GM18508 (cell line): ENCODE data around the gene VWA5A.
"Not testable (repeated sequence)": the region's sequence is repeated elsewhere in the genome, so short reads cannot be mapped to it uniquely, and the experiment has no call there.

Experiments used
- ATAC-seq: cut with Tn5 transposase; IDR thresholded peaks from one replicate; pipeline ENCODE4 v1.9.1; 2021; ENCODE audit warnings: moderate number of reproducible peaks; ENCODE audit not compliant: insufficient read depth, unreplicated experiment

VWA5A gene

DNA sequence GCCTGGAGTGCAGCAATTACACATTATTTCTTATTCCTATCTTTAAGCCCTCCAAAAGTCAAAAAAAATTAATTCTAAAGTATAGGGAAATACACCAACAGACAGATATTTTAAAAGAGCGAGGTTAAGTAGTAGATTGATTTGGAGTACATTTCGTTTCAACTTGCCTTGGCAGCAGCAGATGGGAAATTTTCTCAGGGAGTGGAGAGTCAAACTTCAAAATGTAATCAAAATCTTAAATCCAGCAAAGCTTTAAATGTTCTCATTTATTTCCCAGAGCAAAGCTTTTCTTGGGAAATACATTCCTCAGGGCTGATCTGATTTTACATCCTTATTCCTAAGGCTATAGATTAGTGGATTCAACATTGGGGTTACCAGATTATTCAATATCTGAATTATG is 21.9 kb upstream of the VWA5A start:
- ATAC-seq = no peak

- no peak for ATAC-seq
Observed at GRCh38 chr11:124094731-124095130, 20.5 kb upstream of the VWA5A start.

DNA sequence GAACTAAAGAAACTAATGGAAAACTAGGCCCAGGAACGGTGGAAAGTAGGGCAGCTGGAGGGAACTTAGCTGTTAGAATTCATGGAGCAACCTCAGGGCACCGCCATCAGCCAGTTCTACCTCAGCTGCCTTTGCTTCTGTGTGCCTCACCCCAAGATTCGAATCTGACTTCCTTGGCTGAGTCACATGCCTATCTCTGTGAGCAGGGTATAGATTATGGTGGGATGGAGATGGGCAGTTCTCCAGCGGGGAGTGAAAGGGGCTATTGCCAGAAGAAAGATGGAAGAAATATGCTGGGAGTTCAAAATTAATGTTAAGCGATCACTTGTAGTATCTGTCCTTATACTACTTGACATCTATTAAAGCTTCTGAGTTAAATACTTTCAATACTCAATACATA is 18.9 kb upstream of the VWA5A start:
- no peak for ATAC-seq

DNA sequence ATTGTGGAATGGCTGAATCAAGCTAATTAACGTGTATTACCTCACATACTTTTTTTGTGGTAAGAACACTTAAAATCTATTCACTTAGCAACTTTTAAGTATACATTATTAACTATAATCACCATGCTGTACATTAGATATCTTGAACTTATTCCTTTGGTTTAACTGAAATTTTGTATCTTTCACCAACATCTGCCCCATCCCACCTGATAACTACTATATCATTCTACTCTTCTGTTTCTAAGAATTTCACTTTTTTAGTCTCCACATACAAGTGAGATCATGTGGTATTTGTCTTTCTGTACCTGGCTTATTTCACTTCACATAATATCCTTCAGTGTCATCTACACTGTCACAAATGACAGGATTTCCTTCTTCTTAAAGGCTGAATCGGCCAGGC is 17.1 kb upstream of the VWA5A start:
- ATAC-seq = no peak

GRCh38 chr11:124101737-124102136 is 13.5 kb upstream of the VWA5A start:
- no peak for ATAC-seq

DNA sequence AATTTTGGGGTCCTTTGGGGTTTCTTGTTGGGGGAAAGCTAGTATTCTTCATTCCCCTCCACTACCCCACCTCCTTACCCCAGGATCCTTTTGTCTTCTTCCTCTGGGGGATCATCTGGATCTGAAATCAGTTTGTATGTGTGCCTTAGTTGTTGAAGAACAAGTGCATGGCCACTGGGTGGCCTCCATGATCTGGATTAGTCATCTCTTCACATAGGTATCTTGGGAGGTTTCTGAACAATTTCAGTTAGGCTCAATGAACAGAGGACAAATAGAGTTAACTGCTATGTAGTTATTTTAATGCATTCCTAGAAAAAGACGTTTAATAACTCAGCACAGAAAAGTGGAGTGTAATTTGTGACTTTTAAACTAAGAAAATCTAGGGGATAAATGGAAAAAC is 7.1 kb upstream of the VWA5A start:
- ATAC-seq = no peak

DNA sequence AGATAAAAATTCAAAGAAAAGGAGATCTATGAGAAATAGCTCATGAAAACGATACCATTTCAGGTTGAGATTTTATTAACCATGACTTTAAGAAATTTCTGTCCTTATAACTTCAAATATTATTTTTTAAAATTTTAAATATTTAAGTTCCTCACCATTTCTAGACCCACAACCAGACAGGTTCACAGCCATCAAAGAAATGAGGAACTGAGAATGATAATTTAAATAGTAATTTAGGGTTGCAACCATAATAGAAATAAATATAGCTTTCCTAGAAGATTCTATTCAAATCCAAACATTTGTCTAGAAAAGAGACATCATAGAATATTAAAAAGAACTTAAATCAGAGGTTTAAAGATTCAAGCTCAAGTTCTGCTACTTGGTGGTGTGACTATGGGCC is 5.9 kb upstream of the VWA5A start:
- no peak for ATAC-seq

DNA sequence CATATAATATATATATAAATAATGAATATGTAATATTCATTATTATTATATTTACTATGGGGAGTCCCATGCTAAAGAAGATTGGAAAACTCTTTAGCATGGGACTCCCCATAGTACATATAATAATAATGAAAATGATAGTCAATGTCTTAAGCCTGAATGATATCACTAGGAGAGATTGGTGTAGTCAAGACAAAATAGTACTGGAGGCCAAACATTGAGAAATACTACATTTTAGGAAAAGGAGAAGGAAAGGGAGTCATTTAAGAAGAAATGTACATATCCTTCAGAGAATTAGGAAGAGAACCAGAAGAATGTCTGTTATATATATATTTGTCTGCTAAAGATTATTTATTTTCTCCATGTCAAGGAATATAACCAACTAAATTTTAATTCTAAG is 5.0 kb upstream of the VWA5A start:
- no peak for ATAC-seq

DNA sequence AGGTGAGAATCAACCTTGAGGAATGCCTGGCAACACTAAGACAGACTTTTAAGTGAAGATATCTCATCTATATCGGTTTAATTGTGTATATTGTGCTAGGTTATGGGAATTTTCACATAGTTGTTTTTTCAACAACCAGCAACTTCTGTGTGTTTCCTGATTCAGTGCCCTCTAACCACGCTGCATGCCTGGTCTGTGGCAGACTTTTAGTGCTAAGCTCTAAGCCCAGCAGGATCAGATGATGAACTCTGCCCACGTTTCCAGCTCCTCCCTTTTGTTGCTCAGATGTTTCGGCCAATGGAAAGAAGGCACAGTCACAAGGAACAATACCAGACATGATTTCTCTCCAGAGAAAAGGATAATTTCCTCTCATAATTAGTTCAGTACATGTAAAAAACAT is 1.4 kb upstream of the VWA5A start:
- ATAC-seq = no peak

DNA sequence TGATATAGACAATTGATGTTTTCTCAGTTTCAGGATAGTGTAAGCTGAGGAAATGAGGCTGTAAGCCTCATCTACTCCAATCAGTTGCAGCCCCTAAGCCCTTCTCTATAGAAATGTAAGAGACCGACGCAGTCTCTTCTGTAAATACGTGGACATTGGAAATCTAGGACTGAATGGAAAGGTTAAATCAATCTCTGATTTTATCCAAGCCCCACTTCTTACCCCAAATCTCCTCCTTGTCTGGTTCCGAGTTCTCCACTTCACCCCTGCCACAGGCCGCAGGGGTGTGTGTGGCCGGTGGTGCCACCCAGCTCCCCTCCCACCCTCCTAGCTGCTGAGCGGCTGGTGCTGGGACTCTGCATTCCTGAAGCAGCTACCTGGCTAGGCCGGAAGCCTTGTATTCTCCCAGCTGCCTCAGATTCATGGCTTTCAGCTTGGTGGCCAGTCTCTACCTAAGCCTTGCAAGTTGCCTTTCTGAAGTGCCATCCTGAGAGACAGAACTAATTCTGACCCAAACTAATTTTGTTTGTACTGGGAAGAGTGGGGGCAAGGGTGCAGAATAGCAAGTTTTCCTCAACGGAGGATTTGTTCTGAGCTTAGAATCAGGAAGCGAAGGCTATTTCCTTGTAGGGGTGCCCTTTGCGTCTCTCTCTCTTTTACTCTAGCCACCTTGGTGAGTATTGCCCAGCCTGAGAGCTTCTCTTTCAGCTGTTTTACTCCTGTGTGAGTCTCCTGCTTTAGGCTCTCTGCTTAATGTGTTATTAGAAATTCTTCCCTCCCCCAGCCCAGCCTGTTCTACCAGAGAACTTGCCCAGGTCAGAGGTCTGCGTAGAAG is 749 bp downstream of the VWA5A start:
- ATAC-seq = no peak

- ATAC-seq = no peak
Observed at GRCh38 chr11:124119103-124119502, 3.9 kb downstream of the VWA5A start.

- ATAC-seq = no peak
Observed at GRCh38 chr11:124120891-124121290, 5.6 kb downstream of the VWA5A start.

DNA sequence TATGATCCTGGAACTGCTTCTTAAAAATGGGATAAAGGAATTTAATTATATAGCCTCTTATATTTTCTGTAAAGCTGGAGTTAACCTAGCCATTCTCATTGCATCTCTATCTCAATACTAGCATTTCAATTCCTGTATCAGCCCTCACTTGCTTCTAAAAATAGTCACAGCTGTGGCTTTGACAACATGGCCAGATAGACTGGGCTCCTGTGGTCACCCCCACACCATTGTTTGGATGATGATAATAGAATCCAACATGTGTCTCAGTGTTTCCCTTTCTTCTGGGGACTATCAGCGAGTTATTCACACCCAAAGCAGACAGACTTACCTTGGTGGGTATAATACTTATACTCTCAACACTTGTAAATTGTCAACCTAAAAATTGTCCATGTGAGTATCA is 6.9 kb downstream of the VWA5A start:
- no peak for ATAC-seq

DNA sequence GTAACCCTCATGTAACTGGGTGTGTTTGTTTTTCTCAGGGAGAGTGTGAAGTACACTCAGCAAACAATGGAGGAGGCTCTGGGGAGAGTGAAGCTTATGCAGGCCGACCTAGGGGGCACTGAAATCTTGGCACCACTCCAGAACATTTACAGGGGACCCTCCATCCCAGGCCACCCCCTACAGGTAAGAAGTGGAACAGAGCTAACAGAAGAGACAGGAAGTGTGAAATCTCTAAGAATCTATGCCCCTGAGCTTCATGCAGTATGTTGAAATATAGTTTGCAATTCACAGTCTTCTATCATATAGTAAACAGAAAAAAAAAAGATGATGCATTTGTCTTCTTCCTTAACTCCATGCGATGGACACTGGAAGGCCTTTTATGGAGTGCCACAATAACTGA is 8.4 kb downstream of the VWA5A start:
- no peak for ATAC-seq

DNA sequence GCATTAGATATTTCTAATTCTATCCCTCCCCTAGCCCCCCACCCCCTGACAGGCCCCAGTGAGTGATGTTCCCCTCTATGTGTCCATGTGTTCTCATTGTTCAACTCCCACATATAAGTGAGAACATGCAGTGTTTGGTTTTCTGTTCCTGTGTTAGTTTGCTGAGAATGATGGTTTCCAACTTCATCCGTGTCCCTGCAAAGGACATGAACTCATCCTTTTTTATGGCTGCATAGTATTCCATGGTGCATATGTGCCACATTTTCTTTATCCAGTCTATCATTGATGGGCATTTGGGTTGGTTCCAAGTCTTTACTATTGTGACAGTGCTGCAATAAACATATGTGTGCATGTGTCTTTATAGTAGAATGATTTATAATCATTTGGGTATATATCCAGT is 11.9 kb downstream of the VWA5A start:
- not testable (repeated sequence) for ATAC-seq

- no peak for ATAC-seq
Observed at GRCh38 chr11:124143034-124143433, 27.8 kb downstream of the VWA5A start.

- no peak for ATAC-seq
Observed at GRCh38 chr11:124147951-124148350, 32.7 kb downstream of the VWA5A start.

DNA sequence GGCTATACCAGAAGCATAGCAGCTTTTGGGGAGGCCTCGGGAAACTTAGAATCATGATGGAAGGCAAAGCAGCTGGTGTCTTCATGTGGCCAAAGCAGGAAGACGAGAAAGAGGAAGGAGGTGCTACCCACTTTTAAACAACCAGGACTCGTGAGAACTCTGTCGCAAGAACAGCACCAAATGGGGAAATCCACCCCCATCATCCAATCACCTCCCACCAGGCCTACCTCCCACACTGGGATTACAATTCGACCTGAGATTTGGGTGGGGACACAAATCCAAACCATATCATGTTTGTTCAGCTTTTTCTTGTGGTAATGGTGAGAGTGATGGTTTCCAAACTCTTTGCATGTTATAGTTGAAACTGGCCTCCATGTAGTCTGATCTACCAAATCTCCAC is 35.4 kb downstream of the VWA5A start:
- ATAC-seq = no peak

DNA sequence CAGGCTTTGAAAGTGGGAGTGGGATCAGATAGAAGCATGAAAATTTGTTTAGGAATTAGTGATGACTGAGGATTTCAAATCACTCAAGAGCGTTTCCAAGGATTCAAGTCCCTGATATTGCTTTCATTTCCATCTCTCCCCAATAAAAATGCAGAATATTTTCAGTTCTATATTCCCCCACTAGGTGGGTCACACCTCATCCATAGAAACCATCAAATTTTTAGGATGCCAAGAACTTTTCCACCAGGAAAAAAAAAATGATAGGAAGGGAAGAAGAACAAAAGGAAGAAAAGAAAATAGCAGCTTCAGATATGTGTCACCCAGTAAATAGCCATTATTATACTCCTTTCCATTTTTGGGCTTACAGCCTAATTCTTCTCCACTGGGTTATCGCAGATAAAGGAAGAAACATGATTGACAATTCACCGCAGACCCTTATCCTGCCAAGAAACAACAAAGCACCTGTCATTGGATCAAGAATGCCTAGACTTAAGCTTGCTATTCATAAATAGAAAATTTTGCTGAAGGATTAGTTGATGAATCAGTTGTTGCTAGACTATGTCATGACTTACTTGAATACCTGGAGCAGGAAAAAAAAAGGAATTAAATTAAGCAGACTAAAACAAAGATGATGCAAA is 37.6 kb downstream of the VWA5A start:
- ATAC-seq = no peak

DNA sequence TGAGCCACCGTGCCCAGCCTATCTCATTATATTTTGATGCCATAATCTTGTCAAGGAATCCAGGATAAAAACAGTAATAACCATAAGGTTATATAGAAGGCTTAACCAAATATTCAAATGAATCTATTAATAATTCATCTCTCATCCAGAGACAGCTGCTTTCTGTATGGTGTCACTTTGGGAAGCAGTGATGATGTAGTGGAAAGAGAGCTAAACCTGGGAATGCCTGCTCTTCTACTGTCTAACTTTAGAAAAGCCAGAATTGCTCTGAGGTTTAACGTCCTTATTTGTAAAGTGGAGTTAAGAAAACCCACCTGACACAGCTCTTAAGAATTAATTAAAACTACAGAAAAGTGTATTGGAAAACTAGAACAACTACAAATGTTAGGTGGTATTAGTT is 38.6 kb downstream of the VWA5A start:
- ATAC-seq = no peak

DNA sequence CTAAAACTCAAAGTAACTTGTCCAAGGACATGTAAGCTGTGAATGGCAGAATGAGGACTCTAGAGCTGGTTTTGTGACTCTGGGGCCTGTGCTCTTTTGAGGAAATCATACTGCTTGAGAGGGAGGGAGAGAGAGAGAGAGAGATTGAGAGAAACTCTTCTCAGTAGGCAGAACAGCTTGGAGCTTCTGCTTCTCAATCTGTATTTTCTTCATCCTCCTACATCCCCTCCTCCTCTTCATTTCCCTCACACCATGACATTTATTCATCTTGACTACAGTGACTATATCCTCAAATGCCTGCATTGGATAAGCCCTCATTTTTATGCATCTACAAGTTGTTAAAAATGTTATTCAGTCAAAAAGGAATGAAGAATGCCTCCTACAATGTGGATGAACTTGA is 44.2 kb downstream of the VWA5A start:
- no peak for ATAC-seq

DNA sequence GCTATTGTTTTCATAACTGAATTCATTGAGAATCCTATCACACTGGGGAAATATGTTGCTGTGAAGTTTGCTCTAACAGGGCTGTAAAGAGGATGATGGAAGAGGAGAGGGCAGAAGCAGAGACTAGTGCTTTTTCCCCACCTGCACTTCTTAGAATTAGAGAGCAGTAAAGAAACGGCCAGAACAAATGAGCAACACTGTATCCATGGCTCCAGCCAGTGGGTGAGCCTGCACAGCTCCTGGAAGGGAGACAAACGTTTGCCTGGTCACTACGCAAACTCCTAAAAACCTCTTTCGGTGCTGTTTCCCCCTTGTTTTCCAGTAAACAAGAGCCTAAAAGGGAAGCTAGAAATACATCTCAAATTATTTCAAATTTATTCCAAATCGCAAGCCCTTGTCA is 45.7 kb downstream of the VWA5A start:
- no peak for ATAC-seq
